Heart left ventricle (tissue), 13 donors: ENCODE measurements around the gene CAMK2D.

Source experiments
- POLR2A ChIP-seq, 2 donors: fragments of 450-650 bp; IDR thresholded peaks; one replicate each; pipeline ENCODE4 v1.6.1; 2017; ENCODE audit warnings: antibody characterized with exemption in 2 of 2, mild to moderate bottlenecking in 2 of 2, moderate library complexity in 2 of 2
- TF ChIP-seq, protein P1 (sequence below), 12 donors: fragments of 200-600 bp; sonication (generic) in 4 of 12; IDR thresholded peaks; one replicate each; pipeline versions ENCODE4 v1.5.0 to v1.8.0; 2018 to 2022; ENCODE audit warnings: antibody characterized with exemption in 12 of 12, mild to moderate bottlenecking in 5 of 12
- donor health status: ischemic (EF 13 %, LVEDD 7.1; RV severe dilation, severe dysfunction).
- donor health status: DM: no; HTN: yes; CAD: no.
- donor health status: DM: no; HTN: no; CAD: no.
- donor health status: ischemic (EF 25% LVEDD 6.9; RV normal size, moderate dysfunction).
- donor health status: ischemic (EF 25% LVEDD 5.7; RV mildly dilated, moderate dysfunction).
- donor health status: ischemic (EF 35%, LVEDD 5.7; RV mildly dilated, moderate dysfunction).
- donor health status: nonischemic (EF 11% LVEDD 7.7; RV severe dilation, severe dysfunction).
- donor health status: DM: yes; HTN: yes; CAD: no.
- donor health status: PGD.
- donor health status: ischemic (EF 29% LVEDD 5.4; RV normal size, mild dysfunction).
- donor health status: nonischemic (EF 23%, LVEDD 6.1; RV moderate dilation, normal function).

DNA sequence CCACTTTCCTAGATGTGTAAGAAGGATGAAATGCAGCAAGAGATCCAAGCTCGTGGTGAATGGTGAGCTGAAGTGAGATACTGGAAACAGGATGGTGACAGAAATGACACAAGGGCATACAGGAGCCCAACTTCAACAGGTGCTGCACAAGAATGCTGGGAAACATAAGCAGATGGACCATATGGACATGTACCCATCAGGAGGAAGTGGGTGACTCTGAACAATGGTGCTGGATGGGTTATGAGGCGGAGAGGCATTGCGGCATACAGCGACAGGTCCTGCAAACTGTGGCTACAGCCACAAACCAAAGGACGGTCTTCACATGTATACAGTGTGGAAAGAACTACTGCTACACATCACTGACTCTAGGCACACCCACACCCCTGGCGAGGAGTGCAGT is 265.7 kb downstream of the CAMK2D start:
- TF ChIP-seq, protein P1, sequence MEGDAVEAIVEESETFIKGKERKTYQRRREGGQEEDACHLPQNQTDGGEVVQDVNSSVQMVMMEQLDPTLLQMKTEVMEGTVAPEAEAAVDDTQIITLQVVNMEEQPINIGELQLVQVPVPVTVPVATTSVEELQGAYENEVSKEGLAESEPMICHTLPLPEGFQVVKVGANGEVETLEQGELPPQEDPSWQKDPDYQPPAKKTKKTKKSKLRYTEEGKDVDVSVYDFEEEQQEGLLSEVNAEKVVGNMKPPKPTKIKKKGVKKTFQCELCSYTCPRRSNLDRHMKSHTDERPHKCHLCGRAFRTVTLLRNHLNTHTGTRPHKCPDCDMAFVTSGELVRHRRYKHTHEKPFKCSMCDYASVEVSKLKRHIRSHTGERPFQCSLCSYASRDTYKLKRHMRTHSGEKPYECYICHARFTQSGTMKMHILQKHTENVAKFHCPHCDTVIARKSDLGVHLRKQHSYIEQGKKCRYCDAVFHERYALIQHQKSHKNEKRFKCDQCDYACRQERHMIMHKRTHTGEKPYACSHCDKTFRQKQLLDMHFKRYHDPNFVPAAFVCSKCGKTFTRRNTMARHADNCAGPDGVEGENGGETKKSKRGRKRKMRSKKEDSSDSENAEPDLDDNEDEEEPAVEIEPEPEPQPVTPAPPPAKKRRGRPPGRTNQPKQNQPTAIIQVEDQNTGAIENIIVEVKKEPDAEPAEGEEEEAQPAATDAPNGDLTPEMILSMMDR (IDR thresholded peaks at IDR 0.05) = no peak
- no peak for TF ChIP-seq POLR2A (IDR thresholded peaks at IDR 0.05)
